ENCODE results near the gene BPIFB4.

GRCh38 chr20:33069673-33070072 is 9.8 kb upstream of the BPIFB4 start:
- TF ChIP-seq RAD21 (IDR thresholded peaks at IDR 0.05; ENCODE audit: low read length) (no peak), BHLHE40 (IDR thresholded peaks at IDR 0.05; ENCODE audit: low read depth, low read length) (no peak), POLR2A (IDR thresholded peaks at IDR 0.05; ENCODE audit: low read depth, low read length) (no peak), CTCF (conservative IDR thresholded peaks at IDR 0.05; ENCODE audit: low read depth, low read length) (no peak), FOS (IDR thresholded peaks at IDR 0.05; ENCODE audit: low read depth, low read length) (no peak), RCOR1 (IDR thresholded peaks at IDR 0.05; ENCODE audit: insufficient replicate concordance, low read length) (no peak), CEBPB (IDR thresholded peaks at IDR 0.05; ENCODE audit: low read depth, low read length) (no peak), SMC3 (IDR thresholded peaks at IDR 0.05; ENCODE audit: low read depth, low read length) (no peak), MAFK (IDR thresholded peaks at IDR 0.05; ENCODE audit: low read depth, low read length) (no peak), NFE2L2 (IDR thresholded peaks at IDR 0.05; ENCODE audit: low read depth, low read length) (no peak), RFX5 (IDR thresholded peaks at IDR 0.05; ENCODE audit: low read depth, low read length) (no peak), CHD1 (IDR thresholded peaks at IDR 0.05; ENCODE audit: low read depth, low read length) (no peak)
- TF ChIP-seq, protein P1, sequence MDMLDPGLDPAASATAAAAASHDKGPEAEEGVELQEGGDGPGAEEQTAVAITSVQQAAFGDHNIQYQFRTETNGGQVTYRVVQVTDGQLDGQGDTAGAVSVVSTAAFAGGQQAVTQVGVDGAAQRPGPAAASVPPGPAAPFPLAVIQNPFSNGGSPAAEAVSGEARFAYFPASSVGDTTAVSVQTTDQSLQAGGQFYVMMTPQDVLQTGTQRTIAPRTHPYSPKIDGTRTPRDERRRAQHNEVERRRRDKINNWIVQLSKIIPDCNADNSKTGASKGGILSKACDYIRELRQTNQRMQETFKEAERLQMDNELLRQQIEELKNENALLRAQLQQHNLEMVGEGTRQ (IDR thresholded peaks at IDR 0.05; ENCODE audit: low read depth, low read length), result no peak

Measured in IMR-90 (cell line).